CD4-positive, alpha-beta T cell treated with Interleukin-12 subunit alpha and Interleukin-12 subunit beta, for 1 hour (primary cell): ENCODE results near the gene CKLF.

Source experiments
- DNase-seq: peaks from one replicate; pipeline ENCODE4 v3.0.0-alpha.2; 2020

CKLF gene

GRCh38 chr16:66519482-66520373, 32.6 kb upstream of the CKLF start:
- no peak for DNase-seq

DNA sequence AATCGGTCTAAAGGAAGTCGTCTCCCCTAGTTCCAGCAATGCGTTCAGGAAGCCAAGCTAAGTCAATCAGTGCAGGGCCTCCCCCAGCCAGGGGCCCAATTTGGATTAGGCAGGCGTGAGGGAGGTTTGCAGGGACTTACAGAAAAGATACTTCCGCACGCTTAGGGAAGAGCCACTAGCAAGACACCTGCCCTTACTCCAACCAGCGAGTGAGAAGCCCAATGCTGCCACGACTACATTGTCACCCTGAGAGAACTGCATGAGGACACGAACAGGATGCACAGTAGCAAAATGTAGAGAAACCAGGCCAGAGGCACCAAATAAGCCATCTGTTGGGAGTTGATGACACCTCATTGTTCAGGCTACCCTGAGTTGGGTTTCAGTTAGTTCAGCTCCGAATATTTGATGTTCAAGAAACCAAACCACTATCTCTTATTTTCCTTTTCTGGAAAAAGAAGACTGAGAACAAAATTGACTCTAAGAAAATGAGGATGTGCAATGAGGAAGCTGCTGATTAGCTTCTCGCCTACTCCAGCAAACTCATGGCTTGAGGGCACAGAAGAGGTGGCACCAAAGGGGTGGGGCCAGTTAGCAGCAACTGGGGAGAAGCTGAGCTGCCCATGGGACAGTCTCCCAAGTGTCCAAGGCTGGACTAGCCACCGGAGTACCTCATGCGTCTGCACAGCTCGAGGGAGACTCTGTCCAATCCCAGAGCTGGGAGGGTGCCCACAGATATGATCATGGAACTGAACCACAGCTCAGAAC, 31.8 kb upstream of the CKLF start:
- DNase-seq = peak; percentile 21

DNA sequence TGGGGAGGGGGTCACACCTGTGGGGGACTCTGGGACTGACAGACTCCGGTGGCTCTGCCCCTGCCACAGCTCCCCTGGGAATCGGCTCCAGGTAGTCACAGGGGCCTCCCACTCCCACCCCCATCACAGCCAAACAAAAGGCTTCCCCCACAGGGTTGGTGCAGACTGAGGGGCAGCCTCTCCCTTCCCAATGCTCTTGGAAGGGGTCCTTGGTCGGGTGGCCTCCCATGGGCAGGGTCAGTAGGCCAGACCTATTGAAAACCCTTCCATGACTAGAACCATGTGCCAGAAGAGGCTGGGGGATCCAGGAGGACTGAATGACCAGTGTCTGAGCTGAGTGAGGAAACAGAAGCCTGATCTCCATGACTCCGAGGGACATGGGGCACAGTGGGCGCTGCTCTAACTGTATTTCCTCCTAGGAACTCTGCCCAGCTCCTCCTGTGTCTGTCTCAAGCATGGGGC, 31.1 kb upstream of the CKLF start:
- DNase-seq = no peak

GRCh38 chr16:66521951-66522771, 30.2 kb upstream of the CKLF start:
- peak; percentile 84 for DNase-seq

DNA sequence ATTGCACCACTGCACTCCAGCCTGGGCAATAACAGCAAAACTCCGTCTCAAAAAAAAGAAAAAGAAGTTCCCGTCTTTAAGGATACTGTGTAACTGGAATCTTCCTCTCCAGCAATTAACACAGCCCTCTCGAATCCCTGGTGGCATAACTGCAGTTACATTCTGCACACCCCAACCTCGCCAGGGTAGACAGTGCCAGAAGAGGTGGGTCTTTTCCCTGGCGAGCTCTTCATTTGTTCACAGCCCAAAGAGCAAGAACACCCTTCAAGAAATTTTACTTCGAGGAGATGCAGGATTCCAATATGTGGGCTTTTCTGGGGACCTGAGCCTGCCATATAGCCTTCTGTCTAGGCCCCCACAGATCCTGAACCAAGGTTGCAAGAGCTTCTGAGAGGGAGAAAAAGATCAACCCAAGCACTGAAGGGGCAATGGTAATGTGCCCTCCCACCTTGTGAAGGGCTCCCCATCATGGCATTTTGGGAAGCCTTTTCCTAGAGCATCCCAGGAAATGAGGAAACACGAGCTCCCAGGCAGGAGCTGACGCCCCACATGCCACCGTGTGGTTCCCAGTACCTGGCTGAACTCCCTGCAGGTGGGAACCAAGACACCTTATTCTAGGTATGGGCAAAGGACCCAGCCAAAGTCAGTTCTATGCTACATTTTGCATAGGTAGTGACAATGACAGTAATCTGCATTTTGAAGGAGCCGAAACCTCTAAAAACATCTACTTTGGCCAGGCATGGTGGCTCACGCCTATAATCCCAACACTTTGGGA, 29.4 kb upstream of the CKLF start:
- DNase-seq = no peak

DNA sequence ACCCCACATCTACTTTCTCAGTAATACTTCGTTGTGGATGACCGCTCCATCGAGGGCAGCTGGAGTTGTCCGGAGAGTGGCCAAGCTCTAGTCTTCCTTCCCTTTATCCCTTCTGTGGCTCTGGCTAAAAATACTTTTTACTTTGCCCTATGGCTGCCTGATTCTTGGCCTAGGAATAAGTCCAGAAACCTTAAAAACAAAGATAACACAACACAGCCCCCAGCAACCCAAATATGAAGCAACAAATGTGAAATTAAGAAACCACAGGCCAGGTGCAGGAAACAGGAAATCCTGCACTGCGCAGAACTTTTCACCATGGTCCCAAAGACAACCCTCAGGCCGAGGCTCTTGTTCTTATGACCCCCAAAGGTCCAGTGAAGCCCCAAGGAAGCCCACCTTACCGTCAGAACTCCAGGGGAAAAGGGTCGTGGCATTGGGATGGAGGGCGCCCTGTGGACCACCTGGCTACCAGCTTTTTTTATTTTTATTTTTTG, 28.5 kb upstream of the CKLF start:
- peak; percentile 63 for DNase-seq

DNA sequence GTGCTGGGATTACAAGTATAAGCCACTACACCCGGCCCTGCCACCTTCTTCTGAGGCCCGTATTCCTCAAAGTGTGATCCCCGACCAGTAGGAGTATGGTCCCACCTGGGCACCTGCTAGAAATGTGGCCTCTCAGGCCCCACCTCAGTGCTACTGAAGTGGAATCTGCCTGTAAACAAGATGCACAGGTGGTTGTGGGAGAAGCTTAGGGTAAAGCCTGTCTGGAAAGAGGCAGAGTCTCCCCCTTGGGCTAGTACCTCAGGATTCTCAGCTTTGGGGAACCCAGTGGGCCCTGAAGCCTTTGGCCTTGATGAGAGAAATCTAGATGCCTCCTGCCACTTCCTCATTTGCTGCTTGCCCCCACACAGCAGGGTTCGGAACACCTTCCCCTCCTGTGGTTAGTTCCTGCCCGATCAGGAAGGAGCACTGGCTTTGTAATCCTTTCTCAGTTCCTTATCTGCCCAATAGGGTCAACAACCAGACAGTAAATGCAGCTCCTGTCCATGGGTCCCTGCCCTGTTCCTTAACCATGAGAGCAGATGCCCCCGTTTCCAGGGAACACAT, 27.7 kb upstream of the CKLF start:
- DNase-seq = peak; percentile 50

DNA sequence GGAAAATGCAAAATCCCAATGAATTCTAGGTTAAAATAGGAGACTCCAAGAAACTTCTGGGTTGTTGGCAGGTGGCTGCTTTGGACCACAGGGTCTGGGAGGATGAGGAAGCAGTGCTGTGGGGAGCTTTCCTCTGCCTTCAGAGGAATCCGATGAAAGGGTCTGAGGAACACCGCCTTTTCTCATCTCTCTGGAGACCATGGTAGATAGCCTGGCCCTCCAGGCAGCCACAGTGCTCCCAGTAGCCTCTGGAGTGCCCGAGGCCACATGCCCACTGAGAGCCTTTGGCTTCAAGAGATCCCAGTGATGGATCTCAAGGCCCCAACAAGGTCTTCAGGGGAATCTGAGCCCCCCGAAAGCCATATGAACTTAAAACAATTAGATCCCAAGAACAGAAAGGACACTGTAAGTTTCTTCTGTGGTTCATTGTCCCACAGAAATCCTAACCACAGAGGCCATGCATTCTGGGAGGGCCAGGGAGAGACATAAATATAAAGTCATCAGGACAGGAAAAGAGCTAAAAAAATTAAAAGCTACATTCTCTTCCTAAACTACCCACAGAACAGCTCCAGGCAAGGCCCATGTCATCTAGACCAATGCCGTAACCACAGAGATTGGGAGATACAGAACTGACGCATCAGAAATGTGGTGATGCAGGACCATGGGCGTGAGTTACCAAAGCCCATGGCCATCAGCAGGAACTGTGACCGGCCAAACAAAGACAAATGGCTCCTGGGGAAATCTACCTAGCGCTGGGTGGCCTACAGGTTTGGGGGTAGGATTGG, 26.8 kb upstream of the CKLF start:
- DNase-seq = peak; percentile 28

- no peak for DNase-seq
Observed at GRCh38 chr16:66528294-66528693, 24.1 kb upstream of the CKLF start.

DNA sequence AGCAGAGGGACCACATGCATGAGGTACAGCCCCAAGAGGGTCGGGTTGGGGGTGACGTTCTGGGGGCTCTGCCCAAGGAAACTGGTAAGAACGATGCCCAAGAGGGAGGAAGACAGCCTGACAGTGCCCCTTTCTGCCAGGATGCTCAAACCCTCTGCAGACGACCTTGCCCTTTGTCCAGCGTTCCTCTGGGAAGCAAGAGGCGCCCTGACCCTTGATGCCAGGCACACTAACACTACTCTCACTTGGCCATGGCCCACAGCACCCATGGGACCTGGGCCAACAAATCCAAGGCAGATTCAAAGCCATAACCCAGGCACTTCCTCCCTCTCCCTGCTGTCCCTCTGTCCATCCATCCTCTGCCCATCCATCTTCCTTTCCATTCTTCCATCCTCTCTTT, 22.9 kb upstream of the CKLF start:
- DNase-seq = no peak

DNA sequence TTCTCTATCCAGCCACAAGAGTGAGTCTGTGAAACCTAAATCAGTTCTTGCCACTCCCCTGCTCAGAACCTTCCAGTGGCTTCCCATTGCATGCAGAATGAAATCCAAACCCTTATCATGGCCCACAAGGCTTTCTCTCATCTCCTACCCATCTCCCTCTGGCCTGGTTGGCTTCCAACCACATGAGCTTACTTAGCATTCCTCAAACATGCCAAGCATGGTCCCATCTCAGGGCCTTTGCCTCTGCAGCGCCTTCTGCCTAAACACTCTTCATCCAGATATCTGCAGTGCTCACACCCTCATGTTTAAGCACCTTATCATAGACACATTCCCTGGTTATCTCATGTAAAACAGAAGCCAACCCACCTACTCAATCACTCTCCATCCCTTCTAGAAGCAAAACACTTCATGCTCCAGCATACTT, 18.0 kb upstream of the CKLF start:
- DNase-seq = no peak

- no peak for DNase-seq
Observed at GRCh38 chr16:66536525-66536924, 15.9 kb upstream of the CKLF start.

- no peak for DNase-seq
Observed at GRCh38 chr16:66537236-66537635, 15.1 kb upstream of the CKLF start.

DNA sequence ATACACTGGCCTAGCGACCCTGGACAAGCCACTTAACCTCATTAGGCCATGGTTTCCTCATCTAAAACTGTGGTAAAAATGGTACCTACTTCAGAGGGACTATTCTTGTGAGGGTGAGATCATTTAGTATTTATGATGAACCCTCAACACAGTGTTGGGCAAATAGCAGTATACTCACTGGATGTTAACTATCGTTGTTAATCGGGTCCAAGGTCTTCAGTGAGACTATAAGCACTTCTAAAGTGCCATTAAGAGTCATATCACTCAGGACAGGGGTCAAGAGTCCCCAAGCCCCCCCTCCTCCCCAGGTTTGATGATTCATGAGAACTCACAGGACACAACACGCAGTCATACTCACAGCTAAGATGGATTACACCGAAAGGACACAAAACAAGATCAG, 13.5 kb upstream of the CKLF start:
- no peak for DNase-seq

- DNase-seq = no peak
Observed at GRCh38 chr16:66539623-66540469, 12.5 kb upstream of the CKLF start.

DNA sequence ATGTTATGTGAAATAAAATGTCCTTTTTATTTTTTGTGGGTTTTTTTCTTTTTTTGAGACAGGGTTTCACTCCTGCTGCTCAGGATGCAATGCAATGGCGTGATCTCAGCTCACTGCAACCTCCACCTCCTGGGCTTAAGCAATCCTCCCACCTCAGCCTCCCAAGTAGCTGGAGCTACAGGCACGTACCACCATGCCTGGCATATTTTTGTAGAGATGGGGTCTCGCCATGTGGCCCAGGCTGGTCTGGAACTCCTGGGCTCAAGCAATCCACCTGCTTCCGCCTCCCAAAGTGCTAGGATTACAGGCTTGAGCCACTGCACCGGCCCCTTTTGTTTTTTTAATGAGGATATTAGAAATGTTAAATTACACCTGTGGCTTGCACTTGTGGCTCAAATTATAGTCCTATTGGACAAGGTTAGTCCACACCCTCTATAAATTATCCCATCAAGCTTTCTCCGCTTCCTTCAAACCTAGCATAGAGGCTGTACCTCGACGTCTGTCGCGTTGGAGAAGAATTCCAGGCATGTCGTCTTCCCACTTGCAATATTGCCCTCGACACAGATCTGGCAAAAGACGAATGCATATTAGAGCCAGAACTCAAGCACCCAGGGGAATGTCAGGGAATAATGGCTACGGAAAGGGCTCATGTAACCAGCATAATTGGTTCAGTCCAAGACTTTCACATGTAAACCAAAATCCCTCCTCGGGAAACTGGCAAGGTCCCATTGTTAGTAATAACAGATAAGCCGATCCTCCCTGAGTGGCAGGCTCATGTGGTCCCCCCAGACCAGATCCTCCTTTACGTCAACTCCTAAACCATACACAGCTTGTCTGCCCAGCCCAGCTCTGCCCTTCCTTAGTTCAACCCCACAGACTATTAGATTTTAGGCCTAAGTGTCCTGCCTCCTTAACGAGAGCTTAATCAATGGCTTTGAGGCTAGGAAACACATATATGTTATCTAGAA, 10.7 kb upstream of the CKLF start:
- DNase-seq = no peak

- DNase-seq = no peak
Observed at GRCh38 chr16:66542396-66542795, 10.0 kb upstream of the CKLF start.

DNA sequence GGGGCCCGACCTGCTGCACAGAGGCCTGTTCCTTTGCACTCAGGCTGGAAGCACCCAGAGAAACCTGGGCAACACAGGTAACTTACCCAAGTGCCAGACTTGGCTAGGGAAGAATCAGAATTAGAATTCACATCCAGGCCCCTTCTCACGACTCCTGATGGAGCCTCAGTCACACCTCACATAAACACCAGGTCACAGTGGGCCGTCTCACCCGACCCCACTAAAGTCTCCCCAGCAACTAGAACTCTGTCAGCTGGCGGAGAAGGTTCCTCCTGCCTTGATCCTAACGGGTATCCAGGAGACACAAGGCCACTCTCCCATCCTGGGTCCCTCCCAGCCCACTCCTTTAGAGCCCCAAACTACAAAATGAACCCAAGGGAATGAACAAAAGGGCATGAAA, 8.8 kb upstream of the CKLF start:
- DNase-seq = no peak
